ENCODE data around the gene LHFPL3. TPM values are rescaled to one million over a fixed set of nuclear protein-coding genes. Genes with fewer than 3 reads are reported as not detected.

The LHFPL3 gene
- total RNA-seq, 2 donors from 2014 or later: not detected

DNA sequence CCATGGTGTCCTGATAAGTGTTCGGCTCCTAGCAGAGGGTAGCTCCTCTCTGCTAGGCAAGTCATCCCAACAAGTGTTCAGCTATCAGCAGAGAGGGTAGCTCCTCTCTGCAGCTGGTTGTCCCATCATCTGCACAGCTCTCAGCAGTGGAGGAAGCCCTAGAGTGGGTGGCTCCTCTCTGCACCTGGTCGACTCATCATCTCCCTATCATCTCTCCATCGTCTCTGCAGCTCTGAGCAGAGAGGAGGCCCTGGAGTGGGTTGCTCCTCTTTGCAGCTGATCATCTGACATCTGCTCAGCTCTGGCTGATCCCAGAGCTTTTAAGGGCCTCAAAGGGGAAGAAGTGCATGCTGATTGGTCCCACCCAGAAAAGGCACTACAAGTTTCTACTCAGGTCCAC is 485.7 kb downstream of the LHFPL3 start:
- Mint-ChIP-seq H3K9me3 (no peaks in the 10 kb centered on the region), H3K27ac (no peak overlapping the region), H3K27me3 (peaks cover 13% of the 10 kb centered on the region), H3K4me1 (no peaks in the 10 kb centered on the region), H3K36me3 (ENCODE audit: low read depth) (no peaks in the 10 kb centered on the region), H3K4me3 (no peak overlapping the region)
- ATAC-seq (replicated peaks): no peak

DNA sequence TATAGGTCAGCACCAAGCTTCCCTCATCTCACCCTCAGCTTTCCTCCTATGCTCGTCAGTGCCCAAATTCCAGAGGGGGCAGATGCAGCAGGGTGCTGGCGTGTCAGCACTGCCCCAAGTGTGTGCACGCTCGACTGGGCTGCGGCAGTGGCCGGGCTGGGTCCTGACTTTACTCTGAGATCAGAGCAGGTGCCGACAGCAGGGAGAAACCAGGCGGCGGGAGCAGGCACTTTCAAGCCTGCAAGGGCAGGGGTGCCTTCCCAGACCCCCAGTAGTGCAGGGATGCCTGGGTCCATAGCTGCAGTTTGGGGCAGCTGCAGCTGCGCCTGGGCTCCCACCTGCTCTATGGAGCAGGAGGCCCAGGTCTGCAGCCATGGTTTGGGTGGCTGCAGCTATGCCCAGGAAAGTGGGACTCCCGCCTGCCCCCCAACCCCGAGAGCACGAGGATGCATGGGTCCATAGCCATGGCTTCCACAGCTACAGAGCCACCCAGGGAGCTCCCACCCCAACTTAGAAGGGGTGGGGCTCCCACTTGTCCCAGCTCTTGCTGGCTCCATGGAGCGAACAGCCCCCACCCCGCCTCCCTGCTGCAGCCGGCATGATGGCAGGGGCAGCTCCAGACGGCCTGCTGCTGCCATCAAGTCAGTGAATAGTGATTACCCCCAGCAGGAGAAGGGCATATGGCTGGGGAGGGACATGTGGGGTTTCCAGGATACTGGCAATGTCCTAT is 486.4 kb downstream of the LHFPL3 start:
- H3K4me3 Mint-ChIP-seq: no peak overlapping the region
- H3K9me3 Mint-ChIP-seq: no peaks in the 10 kb centered on the region
- no peaks in the 10 kb centered on the region for H3K36me3 Mint-ChIP-seq (ENCODE audit: low read depth)
- ATAC-seq (replicated peaks): no peak
- H3K4me1 Mint-ChIP-seq: no peaks in the 10 kb centered on the region
- H3K27ac Mint-ChIP-seq: no peak overlapping the region
- H3K27me3 Mint-ChIP-seq: peaks cover 11% of the 10 kb centered on the region

GRCh38 chr7:104816537-104816936 is 488.1 kb downstream of the LHFPL3 start:
- Mint-ChIP-seq H3K36me3 (ENCODE audit: low read depth) (no peaks in the 10 kb centered on the region), H3K4me1 (no peaks in the 10 kb centered on the region), H3K9me3 (no peaks in the 10 kb centered on the region), H3K4me3 (no peak overlapping the region), H3K27ac (no peak overlapping the region), H3K27me3 (peaks cover 3% of the 10 kb centered on the region)
- ATAC-seq (replicated peaks): no peak

DNA sequence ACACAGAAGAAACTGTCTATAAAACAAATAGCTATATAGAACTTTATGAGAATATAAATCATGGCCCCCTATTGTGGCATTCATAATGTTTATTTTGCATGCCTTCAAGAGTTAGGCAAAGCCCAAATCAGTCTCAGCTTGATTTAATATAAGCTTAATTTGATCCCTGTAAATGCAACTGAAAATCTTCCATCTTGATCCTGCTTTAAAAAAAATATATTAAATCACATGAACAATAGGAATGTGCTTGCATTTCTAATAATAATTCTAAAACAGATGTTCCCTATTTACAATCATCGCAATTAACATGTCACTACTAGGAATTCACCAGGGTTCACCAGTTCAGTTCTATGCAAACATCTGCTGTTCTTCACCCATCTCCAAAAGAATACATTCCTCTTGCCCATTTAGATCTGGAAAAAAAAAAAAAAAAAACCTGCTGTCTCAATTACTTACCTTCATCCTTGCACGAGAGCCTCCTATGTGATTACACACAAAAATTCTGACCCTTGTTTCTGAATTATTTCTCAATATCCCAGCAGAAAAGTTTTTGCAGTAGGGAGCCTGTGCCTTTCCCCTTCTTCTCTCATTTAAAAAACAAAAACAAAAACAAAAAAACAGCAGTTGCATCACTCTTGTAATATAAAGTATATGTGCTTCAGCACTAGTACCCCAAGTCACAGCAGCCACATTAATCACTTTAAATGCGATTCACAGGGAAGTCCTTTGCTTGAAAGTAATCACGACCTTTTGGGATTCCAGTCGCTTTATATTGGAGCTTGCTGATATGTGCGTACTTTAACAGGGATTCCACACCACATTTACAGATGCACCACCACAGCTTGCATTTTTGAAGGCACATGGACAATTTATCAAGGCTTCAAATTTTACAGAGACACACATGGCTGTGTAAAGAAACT is 490.8 kb downstream of the LHFPL3 start:
- H3K27ac Mint-ChIP-seq: no peak overlapping the region
- no peaks in the 10 kb centered on the region for H3K36me3 Mint-ChIP-seq (ENCODE audit: low read depth)
- no peak overlapping the region for H3K4me3 Mint-ChIP-seq
- ATAC-seq (replicated peaks): no peak
- no peaks in the 10 kb centered on the region for H3K4me1 Mint-ChIP-seq
- no peaks in the 10 kb centered on the region for H3K9me3 Mint-ChIP-seq
- H3K27me3 Mint-ChIP-seq: peaks cover 3% of the 10 kb centered on the region

DNA sequence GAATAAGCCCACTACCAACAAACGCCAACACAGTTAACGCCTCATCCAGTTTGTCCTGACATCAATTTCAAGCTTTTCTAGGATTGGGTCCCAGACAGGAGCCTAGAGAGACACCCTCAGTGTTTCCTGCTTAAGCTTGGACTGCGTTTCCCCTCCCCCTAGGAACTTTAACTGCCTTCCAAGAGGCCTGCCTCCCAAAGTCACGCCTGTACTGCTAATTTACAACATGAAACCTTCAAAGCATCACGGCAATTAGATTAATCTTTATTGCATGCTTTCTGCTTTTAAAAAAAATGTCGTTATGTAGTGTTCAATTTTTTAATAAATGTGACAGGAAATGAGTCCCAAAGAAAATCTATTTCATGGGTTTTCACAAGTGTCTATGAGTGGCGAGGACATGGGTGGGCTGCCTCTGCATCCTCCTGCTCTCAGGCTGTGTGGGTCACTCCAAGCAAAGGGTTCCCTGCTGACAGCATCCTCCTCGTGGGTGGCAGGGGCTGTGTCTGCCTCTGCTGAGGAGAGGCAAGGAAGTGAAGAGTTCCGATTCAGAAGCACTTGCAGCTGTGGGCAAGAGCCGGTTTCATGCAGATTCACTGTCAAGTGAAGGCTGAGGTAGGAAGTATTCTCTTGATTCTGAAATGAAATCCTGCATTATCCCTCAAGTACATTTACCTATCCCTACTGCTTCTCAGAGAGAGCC is 492.6 kb downstream of the LHFPL3 start:
- no peaks in the 10 kb centered on the region for H3K4me1 Mint-ChIP-seq
- no peak for ATAC-seq (replicated peaks)
- H3K27me3 Mint-ChIP-seq: peaks cover 3% of the 10 kb centered on the region
- H3K36me3 Mint-ChIP-seq (ENCODE audit: low read depth): no peaks in the 10 kb centered on the region
- H3K9me3 Mint-ChIP-seq: no peaks in the 10 kb centered on the region
- H3K27ac Mint-ChIP-seq: no peak overlapping the region
- H3K4me3 Mint-ChIP-seq: no peak overlapping the region

DNA sequence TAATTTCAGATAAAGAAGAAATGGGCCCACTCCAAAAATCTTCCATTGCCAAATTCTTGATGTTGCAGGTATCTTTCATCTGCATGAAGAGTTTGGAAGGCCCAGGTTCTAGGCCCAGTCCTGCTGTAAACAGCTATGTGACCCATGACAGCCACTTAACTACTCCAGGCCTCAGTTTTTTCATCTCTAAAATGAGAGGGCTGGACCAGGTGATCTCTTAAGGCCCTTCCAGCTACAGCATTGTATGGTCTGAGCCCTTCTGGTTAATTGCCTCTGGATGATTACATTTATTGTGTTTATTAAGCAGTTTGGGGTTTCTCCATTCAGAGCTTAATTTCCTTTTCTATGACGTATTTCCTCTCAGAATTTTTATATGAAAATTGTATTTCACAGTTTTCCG is 494.8 kb downstream of the LHFPL3 start:
- H3K4me1 Mint-ChIP-seq: no peaks in the 10 kb centered on the region
- no peak overlapping the region for H3K4me3 Mint-ChIP-seq
- ATAC-seq (replicated peaks): no peak
- H3K36me3 Mint-ChIP-seq (ENCODE audit: low read depth): no peaks in the 10 kb centered on the region
- no peak overlapping the region for H3K27ac Mint-ChIP-seq
- H3K9me3 Mint-ChIP-seq: no peaks in the 10 kb centered on the region
- H3K27me3 Mint-ChIP-seq: peaks cover 3% of the 10 kb centered on the region

DNA sequence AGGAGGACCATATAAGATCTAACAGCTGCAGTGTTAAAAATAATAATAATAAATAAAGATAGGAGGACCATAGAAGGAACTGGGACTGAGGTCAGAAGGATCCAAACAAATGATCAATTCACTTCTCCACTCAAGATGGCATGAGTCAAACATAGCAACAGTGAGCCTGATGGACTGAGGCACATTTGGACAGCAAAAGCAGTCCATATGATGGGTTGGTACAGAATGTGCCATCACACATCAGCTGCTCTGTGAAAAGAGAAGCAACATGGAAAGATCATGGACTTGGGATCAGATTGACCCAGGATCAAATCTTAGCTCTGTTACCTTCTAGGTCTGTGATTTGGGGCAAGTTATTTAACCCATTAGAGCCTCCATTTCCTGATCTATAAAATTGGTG is 496.7 kb downstream of the LHFPL3 start:
- Mint-ChIP-seq H3K36me3 (ENCODE audit: low read depth) (no peaks in the 10 kb centered on the region), H3K27me3 (no peaks in the 10 kb centered on the region), H3K9me3 (no peaks in the 10 kb centered on the region), H3K4me1 (no peaks in the 10 kb centered on the region), H3K27ac (no peak overlapping the region), H3K4me3 (no peak overlapping the region)
- ATAC-seq (replicated peaks): peak; percentile 42

- H3K27ac Mint-ChIP-seq: no peak overlapping the region
- H3K4me1 Mint-ChIP-seq: no peaks in the 10 kb centered on the region
- no peak overlapping the region for H3K4me3 Mint-ChIP-seq
- peaks cover 3% of the 10 kb centered on the region for H3K27me3 Mint-ChIP-seq
- no peaks in the 10 kb centered on the region for H3K9me3 Mint-ChIP-seq
- ATAC-seq (replicated peaks): peak; percentile 14
- H3K36me3 Mint-ChIP-seq (ENCODE audit: low read depth): no peaks in the 10 kb centered on the region
Measured at GRCh38 chr7:104826135-104826534, 497.7 kb downstream of the LHFPL3 start.

GRCh38 chr7:104836976-104837375 is 508.6 kb downstream of the LHFPL3 start:
- Mint-ChIP-seq H3K27me3 (peaks cover 46% of the 10 kb centered on the region), H3K4me3 (no peak overlapping the region), H3K36me3 (ENCODE audit: low read depth) (no peaks in the 10 kb centered on the region), H3K27ac (no peak overlapping the region), H3K4me1 (peaks cover 4% of the 10 kb centered on the region), H3K9me3 (no peaks in the 10 kb centered on the region)
- no peak for ATAC-seq (replicated peaks)

DNA sequence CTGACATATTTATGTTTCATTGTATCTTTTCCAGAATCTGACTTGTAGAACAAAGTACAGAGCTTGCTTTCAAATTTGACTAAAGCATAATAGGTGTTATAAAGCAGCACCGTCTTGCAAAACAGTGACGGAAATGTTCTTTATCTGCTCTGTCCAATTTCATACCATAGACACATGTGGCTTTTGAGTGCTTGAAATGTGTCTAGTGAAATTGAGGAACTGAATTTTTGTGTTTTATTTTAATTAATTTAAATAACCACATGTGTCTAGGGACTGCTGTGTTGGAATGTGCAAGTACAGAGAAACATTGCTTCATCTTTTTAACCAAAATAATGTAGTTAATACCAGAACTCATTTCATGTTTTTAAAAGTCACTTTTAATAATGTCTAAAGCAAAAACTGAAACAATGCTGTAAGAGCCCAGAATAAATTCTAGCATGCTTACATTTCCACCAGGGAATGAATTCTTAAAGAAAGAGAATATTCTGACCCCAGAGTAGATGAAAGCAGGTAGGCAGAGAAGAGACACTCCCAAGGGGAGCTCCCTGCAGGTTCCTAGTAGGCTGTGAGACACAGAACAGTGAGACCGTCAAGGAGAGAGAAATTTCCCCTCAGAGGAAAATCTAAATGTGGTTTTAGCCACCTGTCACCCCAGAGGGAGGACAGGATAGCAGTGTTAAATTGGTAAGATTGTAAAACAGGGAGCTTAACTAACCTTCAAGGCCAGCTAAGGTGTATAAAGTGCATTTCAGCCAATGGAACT is 510.3 kb downstream of the LHFPL3 start:
- no peak overlapping the region for H3K27ac Mint-ChIP-seq
- no peak overlapping the region for H3K4me3 Mint-ChIP-seq
- ATAC-seq (replicated peaks): no peak
- H3K27me3 Mint-ChIP-seq: peaks cover 55% of the 10 kb centered on the region
- peaks cover 4% of the 10 kb centered on the region for H3K4me1 Mint-ChIP-seq
- H3K9me3 Mint-ChIP-seq: no peaks in the 10 kb centered on the region
- H3K36me3 Mint-ChIP-seq (ENCODE audit: low read depth): no peaks in the 10 kb centered on the region

- Mint-ChIP-seq H3K27me3 (peaks cover 53% of the 10 kb centered on the region), H3K9me3 (no peaks in the 10 kb centered on the region), H3K27ac (no peak overlapping the region), H3K36me3 (ENCODE audit: low read depth) (no peaks in the 10 kb centered on the region), H3K4me3 (no peak overlapping the region), H3K4me1 (peaks cover 4% of the 10 kb centered on the region)
- no peak for ATAC-seq (replicated peaks)
Measured at GRCh38 chr7:104839842-104840241, 511.4 kb downstream of the LHFPL3 start.

DNA sequence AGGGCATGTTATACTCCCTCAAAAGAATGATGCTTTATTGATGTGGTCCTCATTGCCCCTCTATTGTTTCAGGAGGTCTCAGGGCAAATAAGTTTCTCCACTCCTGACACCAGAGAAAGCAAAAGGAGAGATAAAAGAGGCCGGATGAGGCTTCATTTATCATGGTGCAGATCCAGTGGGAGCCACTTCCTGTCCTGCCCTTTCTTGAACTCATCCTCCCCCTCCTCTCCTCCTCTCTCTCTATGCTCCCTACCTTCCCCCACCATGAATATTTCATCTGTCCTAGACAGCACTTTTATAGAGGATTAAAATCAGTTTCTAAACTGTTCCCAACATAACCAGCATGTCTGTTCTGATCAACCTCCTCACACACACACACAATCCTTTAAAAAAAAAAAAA is 513.4 kb downstream of the LHFPL3 start:
- H3K4me1 Mint-ChIP-seq: peaks cover 4% of the 10 kb centered on the region
- H3K4me3 Mint-ChIP-seq: no peak overlapping the region
- no peaks in the 10 kb centered on the region for H3K9me3 Mint-ChIP-seq
- no peak overlapping the region for H3K27ac Mint-ChIP-seq
- peaks cover 47% of the 10 kb centered on the region for H3K27me3 Mint-ChIP-seq
- no peak for ATAC-seq (replicated peaks)
- no peaks in the 10 kb centered on the region for H3K36me3 Mint-ChIP-seq (ENCODE audit: low read depth)

GRCh38 chr7:104843198-104843597 is 514.8 kb downstream of the LHFPL3 start:
- Mint-ChIP-seq H3K9me3 (no peaks in the 10 kb centered on the region), H3K4me1 (peaks cover 4% of the 10 kb centered on the region), H3K27me3 (peaks cover 37% of the 10 kb centered on the region), H3K36me3 (ENCODE audit: low read depth) (no peaks in the 10 kb centered on the region), H3K27ac (no peak overlapping the region), H3K4me3 (no peak overlapping the region)
- no peak for ATAC-seq (replicated peaks)

GRCh38 chr7:104845557-104845956 is 517.2 kb downstream of the LHFPL3 start:
- ATAC-seq (replicated peaks): no peak
- Mint-ChIP-seq H3K27me3 (peaks cover 31% of the 10 kb centered on the region), H3K36me3 (ENCODE audit: low read depth) (no peaks in the 10 kb centered on the region), H3K9me3 (no peaks in the 10 kb centered on the region), H3K4me1 (peaks cover 4% of the 10 kb centered on the region), H3K4me3 (no peak overlapping the region), H3K27ac (no peak overlapping the region)
